Prostate gland (tissue), 2 donors: Measurements from ENCODE around the gene SLC35B1.

ENCODE experiments used
- POLR2A ChIP-seq: fragments of 450-650 bp; IDR thresholded peaks from one replicate; pipeline ENCODE4 v1.6.1; 2016; ENCODE audit warnings: antibody characterized with exemption, mild to moderate bottlenecking
- POLR2AphosphoS5 ChIP-seq: sonication (generic); formaldehyde crosslinking; IDR thresholded peaks from one replicate; pipeline ENCODE4 v1.6.1; 2017; ENCODE audit warnings: antibody characterized with exemption
- TF ChIP-seq, protein P1 (sequence below), 4 experiments: fragments of 200-600 bp in 2 of 4; fragments of 450-650 bp in 2 of 4; sonication (generic) in 2 of 4; IDR thresholded peaks; 1 replicate in 3 of 4; 2 replicates in 1 of 4; pipeline ENCODE4 v1.5.1; 2016 to 2019; ENCODE audit warnings: antibody characterized with exemption in 4 of 4, mild to moderate bottlenecking in 2 of 4, moderate library complexity in 2 of 4

GRCh38 chr17:49681106-49681979 lies 26.4 kb downstream of the SLC35B1 start:
- TF ChIP-seq POLR2A (no peak), POLR2AphosphoS5 (no peak)
- TF ChIP-seq, protein P1, sequence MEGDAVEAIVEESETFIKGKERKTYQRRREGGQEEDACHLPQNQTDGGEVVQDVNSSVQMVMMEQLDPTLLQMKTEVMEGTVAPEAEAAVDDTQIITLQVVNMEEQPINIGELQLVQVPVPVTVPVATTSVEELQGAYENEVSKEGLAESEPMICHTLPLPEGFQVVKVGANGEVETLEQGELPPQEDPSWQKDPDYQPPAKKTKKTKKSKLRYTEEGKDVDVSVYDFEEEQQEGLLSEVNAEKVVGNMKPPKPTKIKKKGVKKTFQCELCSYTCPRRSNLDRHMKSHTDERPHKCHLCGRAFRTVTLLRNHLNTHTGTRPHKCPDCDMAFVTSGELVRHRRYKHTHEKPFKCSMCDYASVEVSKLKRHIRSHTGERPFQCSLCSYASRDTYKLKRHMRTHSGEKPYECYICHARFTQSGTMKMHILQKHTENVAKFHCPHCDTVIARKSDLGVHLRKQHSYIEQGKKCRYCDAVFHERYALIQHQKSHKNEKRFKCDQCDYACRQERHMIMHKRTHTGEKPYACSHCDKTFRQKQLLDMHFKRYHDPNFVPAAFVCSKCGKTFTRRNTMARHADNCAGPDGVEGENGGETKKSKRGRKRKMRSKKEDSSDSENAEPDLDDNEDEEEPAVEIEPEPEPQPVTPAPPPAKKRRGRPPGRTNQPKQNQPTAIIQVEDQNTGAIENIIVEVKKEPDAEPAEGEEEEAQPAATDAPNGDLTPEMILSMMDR (IDR thresholded peaks at IDR 0.05), result no peak
